ENCODE data around the gene BBX. TPM values are rescaled to one million over a fixed set of nuclear protein-coding genes. Genes with fewer than 3 reads are reported as not detected.

BBX gene
- total RNA-seq, 4 donors from 2014 or later = 24.2 to 68.7 (median 38.0) TPM

GRCh38 chr3:107760144-107760543 lies 237.4 kb downstream of the BBX start:
- no peaks in the 10 kb centered on the region for H3K9me3 ChIP-seq
- H3K27ac ChIP-seq = no peak overlapping the region

GRCh38 chr3:107761391-107761790 lies 238.6 kb downstream of the BBX start:
- 81% methylated on average over 2 of the region's 2 CpGs for WGBS
- H3K27me3 ChIP-seq = no peaks in the 10 kb centered on the region
- no peaks in the 10 kb centered on the region for H3K9me3 ChIP-seq
- H3K36me3 ChIP-seq = peaks cover 3% of the 10 kb centered on the region
- H3K4me3 ChIP-seq = no peak overlapping the region
- H3K4me1 ChIP-seq = no peaks in the 10 kb centered on the region
- TF ChIP-seq, protein P1, sequence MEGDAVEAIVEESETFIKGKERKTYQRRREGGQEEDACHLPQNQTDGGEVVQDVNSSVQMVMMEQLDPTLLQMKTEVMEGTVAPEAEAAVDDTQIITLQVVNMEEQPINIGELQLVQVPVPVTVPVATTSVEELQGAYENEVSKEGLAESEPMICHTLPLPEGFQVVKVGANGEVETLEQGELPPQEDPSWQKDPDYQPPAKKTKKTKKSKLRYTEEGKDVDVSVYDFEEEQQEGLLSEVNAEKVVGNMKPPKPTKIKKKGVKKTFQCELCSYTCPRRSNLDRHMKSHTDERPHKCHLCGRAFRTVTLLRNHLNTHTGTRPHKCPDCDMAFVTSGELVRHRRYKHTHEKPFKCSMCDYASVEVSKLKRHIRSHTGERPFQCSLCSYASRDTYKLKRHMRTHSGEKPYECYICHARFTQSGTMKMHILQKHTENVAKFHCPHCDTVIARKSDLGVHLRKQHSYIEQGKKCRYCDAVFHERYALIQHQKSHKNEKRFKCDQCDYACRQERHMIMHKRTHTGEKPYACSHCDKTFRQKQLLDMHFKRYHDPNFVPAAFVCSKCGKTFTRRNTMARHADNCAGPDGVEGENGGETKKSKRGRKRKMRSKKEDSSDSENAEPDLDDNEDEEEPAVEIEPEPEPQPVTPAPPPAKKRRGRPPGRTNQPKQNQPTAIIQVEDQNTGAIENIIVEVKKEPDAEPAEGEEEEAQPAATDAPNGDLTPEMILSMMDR (IDR thresholded peaks at IDR 0.05) = no peak
- TF ChIP-seq POLR2AphosphoS5 (IDR thresholded peaks at IDR 0.05) (no peak), EP300 (IDR thresholded peaks at IDR 0.05) (no peak), POLR2A (IDR thresholded peaks at IDR 0.05) (no peak)
- no peak overlapping the region for H3K27ac ChIP-seq
- DNase-seq (ENCODE audit: low spot score in 2 of 2) = no peak

More at GRCh38 chr3:107760144-107760543, 237.4 kb downstream of the BBX start:
- H3K4me3 ChIP-seq = no peak overlapping the region
- no peaks in the 10 kb centered on the region for H3K4me1 ChIP-seq
- no peak for DNase-seq (ENCODE audit: low spot score in 2 of 2)
- peaks cover 3% of the 10 kb centered on the region for H3K36me3 ChIP-seq
- TF ChIP-seq, protein P1 (IDR thresholded peaks at IDR 0.05) = no peak
- TF ChIP-seq POLR2AphosphoS5 (IDR thresholded peaks at IDR 0.05) = no peak
- no peak for TF ChIP-seq EP300 (IDR thresholded peaks at IDR 0.05)
- no peak for TF ChIP-seq POLR2A (IDR thresholded peaks at IDR 0.05)
- H3K27me3 ChIP-seq = no peaks in the 10 kb centered on the region

DNA sequence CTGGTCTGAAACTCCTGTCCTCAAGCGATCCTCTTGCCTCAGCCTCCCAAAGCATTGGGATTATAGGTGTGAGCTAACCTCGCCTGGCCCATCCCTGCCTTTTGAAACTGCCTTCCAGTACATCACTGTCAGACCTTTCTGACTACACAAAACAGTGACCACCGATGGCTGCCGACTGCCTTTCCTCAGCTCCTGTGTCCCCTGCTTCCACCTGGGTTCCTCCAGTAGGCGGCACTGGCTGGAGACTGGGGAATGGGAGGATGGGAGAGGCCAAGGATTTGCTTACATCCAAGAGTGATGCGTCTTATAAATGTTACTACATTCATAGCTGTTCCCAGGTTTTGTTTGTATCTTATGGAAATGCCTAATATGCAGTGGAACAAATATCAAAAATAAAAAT lies 242.8 kb downstream of the BBX start:
- no peak for TF ChIP-seq POLR2AphosphoS5 (IDR thresholded peaks at IDR 0.05)
- no peak for TF ChIP-seq POLR2A (IDR thresholded peaks at IDR 0.05)
- no peak for TF ChIP-seq EP300 (IDR thresholded peaks at IDR 0.05)
- TF ChIP-seq, protein P1 (IDR thresholded peaks at IDR 0.05) = no peak
- no peaks in the 10 kb centered on the region for H3K27me3 ChIP-seq
- H3K36me3 ChIP-seq = no peaks in the 10 kb centered on the region
- H3K9me3 ChIP-seq = no peaks in the 10 kb centered on the region
- H3K27ac ChIP-seq = no peak overlapping the region
- H3K4me3 ChIP-seq = no peak overlapping the region
- DNase-seq (ENCODE audit: low spot score in 2 of 2) = no peak
- no peaks in the 10 kb centered on the region for H3K4me1 ChIP-seq
- WGBS = 97% methylated on average over 5 of the region's 6 CpGs

- no peak for TF ChIP-seq EP300 (IDR thresholded peaks at IDR 0.05)
- no peak for TF ChIP-seq POLR2AphosphoS5 (IDR thresholded peaks at IDR 0.05)
- TF ChIP-seq, protein P1 (IDR thresholded peaks at IDR 0.05) = no peak
- no peak for TF ChIP-seq POLR2A (IDR thresholded peaks at IDR 0.05)
- H3K36me3 ChIP-seq = peaks cover 2% of the 10 kb centered on the region
- no peaks in the 10 kb centered on the region for H3K27me3 ChIP-seq
- WGBS = 61% methylated on average over 8 of the region's 8 CpGs
- DNase-seq (ENCODE audit: low spot score in 2 of 2) = no peak
- no peaks in the 10 kb centered on the region for H3K4me1 ChIP-seq
- no peaks in the 10 kb centered on the region for H3K9me3 ChIP-seq
- peak overlapping the region; percentile 40 for H3K27ac ChIP-seq
- no peak overlapping the region for H3K4me3 ChIP-seq
Observed at GRCh38 chr3:107767897-107768605, 245.3 kb downstream of the BBX start.

DNA sequence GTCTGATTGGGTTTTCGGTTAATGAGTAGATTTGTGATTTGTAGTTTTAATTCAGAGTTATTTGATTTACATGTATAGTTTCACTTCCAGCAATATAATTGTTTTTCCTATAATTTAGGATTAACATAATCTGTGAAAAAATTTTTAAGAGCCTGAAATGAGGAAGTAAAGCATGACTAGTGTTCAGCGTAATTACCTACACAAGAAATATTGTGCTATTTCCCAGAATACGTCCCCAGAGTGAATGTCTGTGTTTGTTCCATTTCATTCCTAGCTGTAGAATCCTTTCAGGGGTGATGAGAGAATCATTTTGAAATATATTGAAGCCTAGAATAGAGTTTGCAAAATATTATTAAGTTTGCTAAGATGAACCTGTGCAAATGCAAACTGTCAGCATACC lies 247.1 kb downstream of the BBX start:
- Histone ChIP-seq H3K4me3 (no peak overlapping the region), H3K27me3 (no peaks in the 10 kb centered on the region), H3K9me3 (no peaks in the 10 kb centered on the region), H3K36me3 (peaks cover 11% of the 10 kb centered on the region), H3K27ac (no peak overlapping the region), H3K4me1 (no peaks in the 10 kb centered on the region)
- no peak for DNase-seq (ENCODE audit: low spot score in 2 of 2)
- WGBS = 93% methylated on average over 3 of the region's 3 CpGs
- no peak for TF ChIP-seq POLR2AphosphoS5 (IDR thresholded peaks at IDR 0.05)
- TF ChIP-seq, protein P1 (IDR thresholded peaks at IDR 0.05) = no peak
- no peak for TF ChIP-seq POLR2A (IDR thresholded peaks at IDR 0.05)
- no peak for TF ChIP-seq EP300 (IDR thresholded peaks at IDR 0.05)
